ENCODE data around the gene SYNCRIP. TPM values are rescaled to one million over a fixed set of nuclear protein-coding genes. Genes with fewer than 3 reads are reported as not detected.
A peak's percentile ranks its signal among the peaks of the same experiment; 100 is the strongest.

The SYNCRIP gene
- total and polyA plus RNA-seq, 2 of the 13 experiments (the other 11 are each of a cell fraction or from before 2014, with no cell fraction given), result 8.1 to 112 TPM

DNA sequence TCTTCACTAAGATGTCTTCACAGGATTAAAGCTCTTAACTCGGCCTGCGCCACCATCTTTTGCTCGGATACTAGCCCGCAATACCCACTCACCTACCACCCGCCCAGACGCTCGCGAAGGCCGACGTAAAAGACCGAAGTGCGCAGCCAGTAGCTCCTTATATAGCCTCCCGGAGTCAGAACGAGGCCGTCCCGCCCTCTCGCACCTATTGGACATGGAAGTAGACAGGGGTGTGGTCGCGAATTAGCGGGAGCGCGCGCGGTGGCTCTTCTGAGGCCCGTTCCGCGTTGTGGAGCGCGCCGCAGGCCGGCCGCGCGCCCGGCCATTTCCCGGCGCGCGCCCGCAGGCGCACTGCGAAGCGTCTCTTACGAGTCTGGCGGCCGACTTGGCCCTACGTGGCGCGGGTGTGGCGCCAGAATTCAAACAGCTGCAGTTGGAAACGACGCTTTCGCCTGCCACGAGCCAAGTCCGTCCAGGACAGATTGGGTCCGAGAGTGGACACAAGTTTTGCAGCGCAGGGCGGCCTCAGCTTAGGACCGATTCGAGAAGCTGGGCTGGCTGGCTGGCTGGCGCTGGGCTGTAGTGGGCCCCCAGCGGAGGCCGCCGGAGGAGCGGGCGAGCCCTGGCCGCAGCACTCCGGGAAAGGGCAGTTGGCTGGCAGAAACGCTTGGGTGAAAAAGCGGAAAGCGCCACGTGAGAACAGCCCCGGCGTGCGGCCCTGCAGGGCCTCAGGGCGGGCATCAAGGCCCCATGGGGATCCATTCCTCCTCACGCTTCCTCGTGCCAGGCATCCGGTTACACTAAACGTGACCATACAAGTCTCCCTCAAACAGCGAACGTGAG, 36.1 kb upstream of the SYNCRIP start (continued):
- TF ChIP-seq EEA1 (CRISPR knock-in tag; IDR thresholded peaks at IDR 0.05; ENCODE audit: borderline replicate concordance) (peak; percentile 89; the same call in 1 of the 2 replicates), ZNF749 (CRISPR knock-in tag; IDR thresholded peaks at IDR 0.05; ENCODE audit: borderline replicate concordance) (peak; percentile 44; the same call in 1 of the 2 replicates), HOXA5 (CRISPR knock-in tag; IDR thresholded peaks at IDR 0.05) (peak; percentile 73; the same call in 1 of the 2 replicates), ZNF260 (CRISPR knock-in tag; IDR thresholded peaks at IDR 0.05; ENCODE audit: borderline replicate concordance, low read depth) (0 out of 2 replicates have a peak, but pooled peaks have one; percentile 48), ZNF577 (CRISPR knock-in tag; IDR thresholded peaks at IDR 0.05; ENCODE audit: borderline replicate concordance, low read depth) (no peak), ZNF839 (CRISPR knock-in tag; IDR thresholded peaks at IDR 0.05; ENCODE audit: borderline replicate concordance) (peak; percentile 58), KLF9 (CRISPR knock-in tag; IDR thresholded peaks at IDR 0.05; ENCODE audit: low read depth) (no peak), ZNF737 (CRISPR knock-in tag; IDR thresholded peaks at IDR 0.05; ENCODE audit: borderline replicate concordance) (no peak), ZMYM2 (CRISPR knock-in tag; IDR thresholded peaks at IDR 0.05) (peak; percentile 89), ZNF558 (CRISPR knock-in tag; IDR thresholded peaks at IDR 0.05; ENCODE audit: borderline replicate concordance) (peak; percentile 17; the same call in 1 of the 2 replicates), ZNF143 (CRISPR knock-in tag; IDR thresholded peaks at IDR 0.05) (peak; percentile 59)
- TF ChIP-seq, protein P1, sequence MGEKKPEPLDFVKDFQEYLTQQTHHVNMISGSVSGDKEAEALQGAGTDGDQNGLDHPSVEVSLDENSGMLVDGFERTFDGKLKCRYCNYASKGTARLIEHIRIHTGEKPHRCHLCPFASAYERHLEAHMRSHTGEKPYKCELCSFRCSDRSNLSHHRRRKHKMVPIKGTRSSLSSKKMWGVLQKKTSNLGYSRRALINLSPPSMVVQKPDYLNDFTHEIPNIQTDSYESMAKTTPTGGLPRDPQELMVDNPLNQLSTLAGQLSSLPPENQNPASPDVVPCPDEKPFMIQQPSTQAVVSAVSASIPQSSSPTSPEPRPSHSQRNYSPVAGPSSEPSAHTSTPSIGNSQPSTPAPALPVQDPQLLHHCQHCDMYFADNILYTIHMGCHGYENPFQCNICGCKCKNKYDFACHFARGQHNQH (CRISPR knock-in tag; IDR thresholded peaks at IDR 0.05), result peak; percentile 80
- TF ChIP-seq, protein P2, sequence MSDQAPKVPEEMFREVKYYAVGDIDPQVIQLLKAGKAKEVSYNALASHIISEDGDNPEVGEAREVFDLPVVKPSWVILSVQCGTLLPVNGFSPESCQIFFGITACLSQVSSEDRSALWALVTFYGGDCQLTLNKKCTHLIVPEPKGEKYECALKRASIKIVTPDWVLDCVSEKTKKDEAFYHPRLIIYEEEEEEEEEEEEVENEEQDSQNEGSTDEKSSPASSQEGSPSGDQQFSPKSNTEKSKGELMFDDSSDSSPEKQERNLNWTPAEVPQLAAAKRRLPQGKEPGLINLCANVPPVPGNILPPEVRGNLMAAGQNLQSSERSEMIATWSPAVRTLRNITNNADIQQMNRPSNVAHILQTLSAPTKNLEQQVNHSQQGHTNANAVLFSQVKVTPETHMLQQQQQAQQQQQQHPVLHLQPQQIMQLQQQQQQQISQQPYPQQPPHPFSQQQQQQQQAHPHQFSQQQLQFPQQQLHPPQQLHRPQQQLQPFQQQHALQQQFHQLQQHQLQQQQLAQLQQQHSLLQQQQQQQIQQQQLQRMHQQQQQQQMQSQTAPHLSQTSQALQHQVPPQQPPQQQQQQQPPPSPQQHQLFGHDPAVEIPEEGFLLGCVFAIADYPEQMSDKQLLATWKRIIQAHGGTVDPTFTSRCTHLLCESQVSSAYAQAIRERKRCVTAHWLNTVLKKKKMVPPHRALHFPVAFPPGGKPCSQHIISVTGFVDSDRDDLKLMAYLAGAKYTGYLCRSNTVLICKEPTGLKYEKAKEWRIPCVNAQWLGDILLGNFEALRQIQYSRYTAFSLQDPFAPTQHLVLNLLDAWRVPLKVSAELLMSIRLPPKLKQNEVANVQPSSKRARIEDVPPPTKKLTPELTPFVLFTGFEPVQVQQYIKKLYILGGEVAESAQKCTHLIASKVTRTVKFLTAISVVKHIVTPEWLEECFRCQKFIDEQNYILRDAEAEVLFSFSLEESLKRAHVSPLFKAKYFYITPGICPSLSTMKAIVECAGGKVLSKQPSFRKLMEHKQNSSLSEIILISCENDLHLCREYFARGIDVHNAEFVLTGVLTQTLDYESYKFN (CRISPR knock-in tag; conservative IDR thresholded peaks at IDR 0.05), result peak; percentile 62
- TF ChIP-seq, protein P3, sequence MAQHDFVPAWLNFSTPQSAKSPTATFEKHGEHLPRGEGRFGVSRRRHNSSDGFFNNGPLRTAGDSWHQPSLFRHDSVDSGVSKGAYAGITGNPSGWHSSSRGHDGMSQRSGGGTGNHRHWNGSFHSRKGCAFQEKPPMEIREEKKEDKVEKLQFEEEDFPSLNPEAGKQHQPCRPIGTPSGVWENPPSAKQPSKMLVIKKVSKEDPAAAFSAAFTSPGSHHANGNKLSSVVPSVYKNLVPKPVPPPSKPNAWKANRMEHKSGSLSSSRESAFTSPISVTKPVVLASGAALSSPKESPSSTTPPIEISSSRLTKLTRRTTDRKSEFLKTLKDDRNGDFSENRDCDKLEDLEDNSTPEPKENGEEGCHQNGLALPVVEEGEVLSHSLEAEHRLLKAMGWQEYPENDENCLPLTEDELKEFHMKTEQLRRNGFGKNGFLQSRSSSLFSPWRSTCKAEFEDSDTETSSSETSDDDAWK (CRISPR knock-in tag; IDR thresholded peaks at IDR 0.05), result no peak
- TF ChIP-seq, protein P4, sequence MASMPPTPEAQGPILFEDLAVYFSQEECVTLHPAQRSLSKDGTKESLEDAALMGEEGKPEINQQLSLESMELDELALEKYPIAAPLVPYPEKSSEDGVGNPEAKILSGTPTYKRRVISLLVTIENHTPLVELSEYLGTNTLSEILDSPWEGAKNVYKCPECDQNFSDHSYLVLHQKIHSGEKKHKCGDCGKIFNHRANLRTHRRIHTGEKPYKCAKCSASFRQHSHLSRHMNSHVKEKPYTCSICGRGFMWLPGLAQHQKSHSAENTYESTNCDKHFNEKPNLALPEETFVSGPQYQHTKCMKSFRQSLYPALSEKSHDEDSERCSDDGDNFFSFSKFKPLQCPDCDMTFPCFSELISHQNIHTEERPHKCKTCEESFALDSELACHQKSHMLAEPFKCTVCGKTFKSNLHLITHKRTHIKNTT (CRISPR knock-in tag; IDR thresholded peaks at IDR 0.05), result no peak
- TF ChIP-seq, protein P5, sequence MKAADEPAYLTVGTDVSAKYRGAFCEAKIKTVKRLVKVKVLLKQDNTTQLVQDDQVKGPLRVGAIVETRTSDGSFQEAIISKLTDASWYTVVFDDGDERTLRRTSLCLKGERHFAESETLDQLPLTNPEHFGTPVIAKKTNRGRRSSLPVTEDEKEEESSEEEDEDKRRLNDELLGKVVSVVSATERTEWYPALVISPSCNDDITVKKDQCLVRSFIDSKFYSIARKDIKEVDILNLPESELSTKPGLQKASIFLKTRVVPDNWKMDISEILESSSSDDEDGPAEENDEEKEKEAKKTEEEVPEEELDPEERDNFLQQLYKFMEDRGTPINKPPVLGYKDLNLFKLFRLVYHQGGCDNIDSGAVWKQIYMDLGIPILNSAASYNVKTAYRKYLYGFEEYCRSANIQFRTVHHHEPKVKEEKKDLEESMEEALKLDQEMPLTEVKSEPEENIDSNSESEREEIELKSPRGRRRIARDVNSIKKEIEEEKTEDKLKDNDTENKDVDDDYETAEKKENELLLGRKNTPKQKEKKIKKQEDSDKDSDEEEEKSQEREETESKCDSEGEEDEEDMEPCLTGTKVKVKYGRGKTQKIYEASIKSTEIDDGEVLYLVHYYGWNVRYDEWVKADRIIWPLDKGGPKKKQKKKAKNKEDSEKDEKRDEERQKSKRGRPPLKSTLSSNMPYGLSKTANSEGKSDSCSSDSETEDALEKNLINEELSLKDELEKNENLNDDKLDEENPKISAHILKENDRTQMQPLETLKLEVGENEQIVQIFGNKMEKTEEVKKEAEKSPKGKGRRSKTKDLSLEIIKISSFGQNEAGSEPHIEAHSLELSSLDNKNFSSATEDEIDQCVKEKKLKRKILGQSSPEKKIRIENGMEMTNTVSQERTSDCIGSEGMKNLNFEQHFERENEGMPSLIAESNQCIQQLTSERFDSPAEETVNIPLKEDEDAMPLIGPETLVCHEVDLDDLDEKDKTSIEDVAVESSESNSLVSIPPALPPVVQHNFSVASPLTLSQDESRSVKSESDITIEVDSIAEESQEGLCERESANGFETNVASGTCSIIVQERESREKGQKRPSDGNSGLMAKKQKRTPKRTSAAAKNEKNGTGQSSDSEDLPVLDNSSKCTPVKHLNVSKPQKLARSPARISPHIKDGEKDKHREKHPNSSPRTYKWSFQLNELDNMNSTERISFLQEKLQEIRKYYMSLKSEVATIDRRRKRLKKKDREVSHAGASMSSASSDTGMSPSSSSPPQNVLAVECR (CRISPR knock-in tag; IDR thresholded peaks at IDR 0.05; ENCODE audit: borderline replicate concordance), result peak; percentile 99

Measured in HepG2 (cell line).